ENCODE results near the gene CST2.

The CST2 gene

GRCh38 chr20:23826541-23827021 lies at the start of gene CST2:
TSS of gene CST2 (minus strand) at chr20:23826729. CDS start at chr20:23826660, 69 bp downstream.
- DNase-seq (ENCODE audit: low read depth), result no peak
- TF ChIP-seq CTCF (IDR thresholded peaks at IDR 0.05; ENCODE audit: low read length, missing control alignments), result no peak
- H3K4me3 ChIP-seq (replicated peaks; ENCODE audit: low read depth, low read length), result no peak within 1 kb of the TSS

GRCh38 chr20:23875606-23876237 lies 49.2 kb upstream of the CST2 start:
- H3K4me3 ChIP-seq (replicated peaks; ENCODE audit: low read depth, low read length), result no peak overlapping the region
- no peak for DNase-seq (ENCODE audit: low read depth)
- no peak for TF ChIP-seq CTCF (IDR thresholded peaks at IDR 0.05; ENCODE audit: low read length, missing control alignments)

- TF ChIP-seq CTCF (IDR thresholded peaks at IDR 0.05; ENCODE audit: low read length, missing control alignments), result no peak
- no peak overlapping the region for H3K4me3 ChIP-seq (replicated peaks; ENCODE audit: low read depth, low read length)
- no peak for DNase-seq (ENCODE audit: low read depth)
Observed at GRCh38 chr20:23874747-23875146, 48.2 kb upstream of the CST2 start.

- no peak for DNase-seq (ENCODE audit: low read depth)
- H3K4me3 ChIP-seq (replicated peaks; ENCODE audit: low read depth, low read length), result no peak overlapping the region
- no peak for TF ChIP-seq CTCF (IDR thresholded peaks at IDR 0.05; ENCODE audit: low read length, missing control alignments)
Observed at GRCh38 chr20:23873370-23874015, 47.0 kb upstream of the CST2 start.

- TF ChIP-seq CTCF (IDR thresholded peaks at IDR 0.05; ENCODE audit: low read length, missing control alignments), result no peak
- H3K4me3 ChIP-seq (replicated peaks; ENCODE audit: low read depth, low read length), result no peak overlapping the region
- no peak for DNase-seq (ENCODE audit: low read depth)
Observed at GRCh38 chr20:23872065-23872464, 45.5 kb upstream of the CST2 start.

- H3K4me3 ChIP-seq (replicated peaks; ENCODE audit: low read depth, low read length), result no peak overlapping the region
- no peak for DNase-seq (ENCODE audit: low read depth)
- TF ChIP-seq CTCF (IDR thresholded peaks at IDR 0.05; ENCODE audit: low read length, missing control alignments), result no peak
Observed at GRCh38 chr20:23870461-23870860, 43.9 kb upstream of the CST2 start.
